GM19099 (cell line): ENCODE data around the gene CRYGN.

Experiments
- POLR2A ChIP-seq: IDR thresholded peaks from 3 replicates; pipeline ENCODE4 v1.6.1; 2011; ENCODE audit warnings: low read depth; ENCODE audit not compliant: insufficient read length; ENCODE audit errors: extremely low read depth

The CRYGN gene

DNA sequence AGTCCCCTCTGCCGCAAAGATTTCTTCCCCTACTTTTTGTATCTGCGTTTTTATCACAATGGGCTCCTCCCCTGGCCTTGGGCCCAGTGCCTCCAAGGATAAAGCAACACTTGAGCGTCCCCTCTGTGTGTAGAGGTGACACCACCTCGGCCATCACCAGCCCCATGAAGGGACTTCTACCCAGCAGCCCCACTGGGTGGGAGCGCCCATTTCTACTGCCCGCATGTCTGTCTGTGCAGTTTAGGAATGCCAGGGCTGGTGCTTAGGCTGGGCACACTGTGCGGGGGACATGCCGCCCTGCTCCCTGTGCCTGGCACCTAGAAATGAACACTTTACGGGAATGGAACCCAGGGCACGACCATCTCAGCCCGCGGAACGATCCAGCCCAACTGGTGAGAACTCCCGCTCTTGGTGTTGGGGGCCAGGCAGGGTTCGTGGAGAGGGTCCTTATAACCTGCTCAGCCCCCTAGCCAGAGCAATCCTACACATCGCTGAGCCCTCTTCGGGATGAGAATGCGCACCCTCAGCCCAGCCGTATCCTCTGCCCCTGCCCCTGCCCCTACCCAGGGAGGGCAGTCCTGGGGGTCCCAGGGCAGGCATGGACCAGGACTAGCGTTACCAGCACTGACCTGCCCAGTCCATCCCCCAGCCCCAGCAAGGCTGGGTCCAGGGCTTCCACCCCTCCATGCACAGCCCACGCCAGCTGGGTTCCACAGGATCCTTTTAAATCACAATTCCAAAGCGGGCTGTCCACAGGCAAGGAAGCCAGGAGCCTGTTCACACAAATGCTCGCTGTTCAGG is 12.8 kb downstream of the CRYGN start:
- TF ChIP-seq POLR2A: no peak

- no peak for TF ChIP-seq POLR2A
These were observed 13.5 kb downstream of the CRYGN start for GRCh38 chr7:151426441-151426903.

- no peak for TF ChIP-seq POLR2A
These were observed 14.1 kb downstream of the CRYGN start for GRCh38 chr7:151425670-151426440.

DNA sequence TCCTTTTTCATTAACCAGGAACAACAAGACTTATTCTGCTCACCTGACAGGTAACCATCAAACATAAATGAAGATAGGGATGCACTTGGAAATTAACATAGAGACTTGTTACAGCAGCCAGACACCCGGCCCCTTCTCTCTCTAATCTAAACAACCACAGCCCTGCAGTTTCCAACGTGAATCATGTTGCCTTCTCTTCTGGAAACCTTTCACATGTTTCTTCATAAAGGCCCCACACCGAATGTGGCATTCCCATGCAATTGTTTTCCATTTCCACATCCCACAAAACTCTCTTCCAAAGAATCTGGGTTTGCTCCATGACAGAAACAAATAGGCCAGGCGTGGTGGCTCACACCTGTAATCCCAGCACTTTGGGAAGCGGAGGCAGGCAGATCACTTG is 15.1 kb downstream of the CRYGN start:
- TF ChIP-seq POLR2A: no peak

GRCh38 chr7:151423936-151424335 is 16.0 kb downstream of the CRYGN start:
- no peak for TF ChIP-seq POLR2A

GRCh38 chr7:151423226-151423625 is 16.7 kb downstream of the CRYGN start:
- no peak for TF ChIP-seq POLR2A

DNA sequence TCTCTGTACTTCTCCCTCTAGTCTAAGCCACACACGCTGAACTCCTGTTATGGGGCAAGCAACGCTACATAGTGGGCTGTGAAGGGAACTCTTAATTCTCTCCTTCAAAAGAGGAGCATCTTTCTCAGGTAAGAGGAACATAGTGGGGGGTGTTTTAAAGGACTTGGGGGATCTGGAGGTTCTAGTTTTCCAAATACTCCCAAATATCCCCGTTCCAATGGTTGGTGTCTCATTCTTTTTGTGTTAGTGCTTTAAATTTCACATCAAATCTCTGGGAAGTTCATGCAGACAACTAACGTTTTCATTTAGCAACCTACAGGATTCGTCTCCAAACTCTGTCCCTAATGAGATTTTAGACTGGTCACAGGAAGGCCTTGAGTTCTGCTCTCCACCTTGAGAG is 17.7 kb downstream of the CRYGN start:
- TF ChIP-seq POLR2A: no peak

- no peak for TF ChIP-seq POLR2A
These were observed 19.8 kb downstream of the CRYGN start for GRCh38 chr7:151420144-151420543.

GRCh38 chr7:151416941-151417315 is 23.0 kb downstream of the CRYGN start:
- no peak for TF ChIP-seq POLR2A

DNA sequence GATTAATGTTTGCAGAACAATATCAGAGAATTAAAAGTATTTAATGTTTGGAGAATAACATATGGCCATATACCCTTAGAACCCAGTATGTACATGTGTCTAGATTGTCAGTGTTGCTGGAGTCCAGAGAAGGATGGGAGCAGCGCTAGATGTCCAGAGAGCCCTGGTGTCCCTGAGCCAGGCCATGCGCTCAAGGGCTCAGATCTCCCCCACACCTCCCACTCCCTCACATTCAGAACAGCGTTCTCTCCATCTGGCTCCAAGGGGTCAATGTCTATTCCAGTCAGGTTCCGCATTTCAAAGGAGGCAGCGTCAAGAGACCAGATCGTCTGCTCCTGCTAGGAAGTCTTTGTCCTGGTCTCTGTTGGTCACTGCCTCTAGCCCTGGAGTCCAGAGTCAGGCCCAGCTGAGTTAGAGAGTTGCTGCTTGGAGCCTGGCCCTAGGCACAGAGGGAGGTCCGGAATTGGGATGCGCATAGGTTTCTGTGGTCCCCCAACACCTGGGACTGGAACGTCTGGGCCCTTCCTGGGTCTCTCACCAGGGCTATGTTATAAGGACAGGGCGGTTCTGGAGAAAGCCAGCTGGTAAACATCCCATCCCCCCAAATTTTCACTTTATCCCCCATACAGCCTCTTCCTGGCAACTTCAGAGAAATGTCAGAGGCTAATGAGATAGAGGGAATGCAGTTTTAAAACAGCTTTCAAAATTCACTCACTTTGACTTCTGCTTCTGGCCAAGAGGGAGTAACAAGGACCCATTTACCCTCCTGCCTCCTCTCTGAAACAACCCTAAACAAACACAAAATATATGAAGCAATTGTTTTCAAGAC is 23.6 kb downstream of the CRYGN start:
- TF ChIP-seq POLR2A: no peak

DNA sequence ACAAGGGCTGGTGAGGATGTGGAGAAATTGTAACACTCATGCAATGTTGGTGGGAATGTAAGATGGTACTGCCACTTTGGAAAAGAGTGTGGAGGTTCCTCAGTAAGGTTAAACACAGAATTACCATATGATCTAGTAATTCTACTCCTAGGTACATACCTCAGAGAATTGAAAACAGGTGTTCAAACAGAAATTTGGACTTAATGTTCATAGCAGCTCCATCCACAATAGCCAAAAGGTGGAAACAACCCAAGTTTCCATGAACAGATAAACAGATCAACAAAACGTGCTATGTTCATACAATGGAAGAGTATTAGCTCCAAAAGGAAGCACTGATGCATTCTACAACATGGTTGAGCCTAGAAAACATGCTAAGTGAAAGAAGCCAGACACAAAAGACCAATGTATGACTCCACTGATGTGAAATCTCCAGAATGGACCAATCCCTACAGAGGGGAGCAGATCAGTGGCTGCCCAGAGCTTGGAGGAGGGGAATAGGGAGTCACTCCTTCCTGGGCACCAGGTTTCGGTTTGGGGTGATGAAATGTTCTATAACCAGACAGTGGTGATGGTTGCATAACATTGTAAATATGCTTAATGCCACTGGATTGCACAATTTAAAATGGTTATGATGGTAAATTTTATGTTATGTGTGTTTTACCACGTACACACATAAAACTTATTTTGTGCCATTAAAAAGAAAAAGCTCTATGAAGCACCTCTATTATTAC is 24.4 kb downstream of the CRYGN start:
- TF ChIP-seq POLR2A: no peak

DNA sequence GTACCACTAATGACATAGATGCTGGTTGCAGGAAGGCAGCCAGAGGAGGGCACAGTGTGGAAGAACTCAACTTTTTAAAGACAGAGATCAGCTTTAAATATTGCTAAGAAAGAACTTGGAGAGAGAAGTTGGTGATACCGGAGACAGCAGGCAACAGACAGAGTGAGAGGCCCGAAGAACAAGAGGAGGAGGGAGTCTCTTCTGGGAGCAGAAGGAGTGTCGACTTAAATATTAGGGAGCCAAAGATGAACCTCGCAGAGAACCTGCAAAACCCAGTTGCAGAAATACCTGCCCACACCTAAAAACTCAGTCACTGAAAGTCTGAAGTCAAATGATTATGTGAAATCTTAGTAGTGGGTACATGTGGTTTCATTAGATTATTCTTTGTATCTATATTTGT is 26.7 kb downstream of the CRYGN start:
- TF ChIP-seq POLR2A: no peak

GRCh38 chr7:151412318-151412717 is 27.6 kb downstream of the CRYGN start:
- TF ChIP-seq POLR2A: no peak

DNA sequence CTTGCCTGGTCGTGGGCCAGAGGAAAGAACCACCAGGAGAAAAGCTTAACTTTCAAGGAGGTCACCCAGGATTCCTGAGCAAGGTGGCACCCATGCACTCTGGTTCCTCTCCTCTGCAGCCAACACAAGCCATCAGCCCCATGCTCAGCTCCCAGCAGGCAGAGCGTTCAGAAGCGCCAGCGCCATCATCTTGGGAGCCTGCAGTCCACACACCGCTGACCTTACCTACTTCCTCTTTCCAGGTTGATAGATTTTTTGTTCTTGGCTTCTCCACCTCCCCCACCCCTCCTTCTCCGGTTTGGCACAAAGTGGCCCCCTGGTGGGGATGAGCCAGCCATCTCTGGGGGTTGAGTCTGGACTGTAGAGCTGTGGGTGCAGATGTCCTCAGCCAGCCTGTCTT is 28.4 kb downstream of the CRYGN start:
- TF ChIP-seq POLR2A: no peak
